ENCODE measurements around the gene MC3R. TPM values are rescaled to one million over a fixed set of nuclear protein-coding genes. Genes with fewer than 3 reads are reported as not detected.

The MC3R gene
- total and polyA plus RNA-seq, 3 donors from 2014 or later, result not detected

DNA sequence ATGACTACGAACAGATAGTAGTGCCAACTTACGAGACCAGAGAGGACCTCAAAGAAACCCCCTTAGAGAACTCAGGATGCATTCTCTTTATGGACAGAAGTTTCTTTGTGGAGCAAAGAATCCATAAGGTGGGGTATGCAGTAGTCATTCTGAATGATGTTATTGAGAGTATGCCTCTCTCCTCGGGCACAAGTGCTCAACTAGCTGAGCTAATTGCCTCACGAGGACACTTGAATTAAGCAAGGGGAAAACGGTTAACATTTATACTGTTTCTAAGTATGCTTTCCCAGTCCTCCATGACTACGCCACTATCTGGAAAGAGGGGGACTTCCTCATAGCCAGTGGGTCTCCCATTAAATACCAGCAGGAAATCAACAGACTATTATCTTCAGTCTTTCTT, 25.6 kb downstream of the MC3R start:
- no peak for DNase-seq
- H3K4me1 ChIP-seq, result no peaks in the 10 kb centered on the region
- no peaks in the 10 kb centered on the region for H3K36me3 ChIP-seq (ENCODE audit: low read depth, missing control alignments)
- H3K9me3 ChIP-seq, result no peaks in the 10 kb centered on the region
- TF ChIP-seq POLR2A (IDR thresholded peaks at IDR 0.05), result no peak
- TF ChIP-seq, protein P1, sequence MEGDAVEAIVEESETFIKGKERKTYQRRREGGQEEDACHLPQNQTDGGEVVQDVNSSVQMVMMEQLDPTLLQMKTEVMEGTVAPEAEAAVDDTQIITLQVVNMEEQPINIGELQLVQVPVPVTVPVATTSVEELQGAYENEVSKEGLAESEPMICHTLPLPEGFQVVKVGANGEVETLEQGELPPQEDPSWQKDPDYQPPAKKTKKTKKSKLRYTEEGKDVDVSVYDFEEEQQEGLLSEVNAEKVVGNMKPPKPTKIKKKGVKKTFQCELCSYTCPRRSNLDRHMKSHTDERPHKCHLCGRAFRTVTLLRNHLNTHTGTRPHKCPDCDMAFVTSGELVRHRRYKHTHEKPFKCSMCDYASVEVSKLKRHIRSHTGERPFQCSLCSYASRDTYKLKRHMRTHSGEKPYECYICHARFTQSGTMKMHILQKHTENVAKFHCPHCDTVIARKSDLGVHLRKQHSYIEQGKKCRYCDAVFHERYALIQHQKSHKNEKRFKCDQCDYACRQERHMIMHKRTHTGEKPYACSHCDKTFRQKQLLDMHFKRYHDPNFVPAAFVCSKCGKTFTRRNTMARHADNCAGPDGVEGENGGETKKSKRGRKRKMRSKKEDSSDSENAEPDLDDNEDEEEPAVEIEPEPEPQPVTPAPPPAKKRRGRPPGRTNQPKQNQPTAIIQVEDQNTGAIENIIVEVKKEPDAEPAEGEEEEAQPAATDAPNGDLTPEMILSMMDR (IDR thresholded peaks at IDR 0.05), result no peak
- no peaks in the 10 kb centered on the region for H3K27me3 ChIP-seq
- WGBS, 2 donors, result 81 to 92% methylated on average over 6 of the region's 6 CpGs
- no peak overlapping the region for H3K4me3 ChIP-seq
- no peak overlapping the region for H3K27ac ChIP-seq
- intact Hi-C loops (cut with DNase I; ENCODE audit: low total_unique reads), result no loop called here

- H3K4me3 ChIP-seq, result no peak overlapping the region
- H3K27ac ChIP-seq, result no peak overlapping the region
- DNase-seq, result no peak
- no peaks in the 10 kb centered on the region for H3K9me3 ChIP-seq
- 83% methylated on average over 2 of the region's 2 CpGs for WGBS, 2 donors
- H3K36me3 ChIP-seq (ENCODE audit: low read depth, missing control alignments), result no peaks in the 10 kb centered on the region
- TF ChIP-seq, protein P1 (IDR thresholded peaks at IDR 0.05), result no peak
- no peak for TF ChIP-seq POLR2A (IDR thresholded peaks at IDR 0.05)
- H3K27me3 ChIP-seq, result no peaks in the 10 kb centered on the region
- H3K4me1 ChIP-seq, result no peaks in the 10 kb centered on the region
- intact Hi-C loops (cut with DNase I; ENCODE audit: low total_unique reads), result no loop called here
These were observed 29.7 kb downstream of the MC3R start for GRCh38 chr20:56278196-56278595.

DNA sequence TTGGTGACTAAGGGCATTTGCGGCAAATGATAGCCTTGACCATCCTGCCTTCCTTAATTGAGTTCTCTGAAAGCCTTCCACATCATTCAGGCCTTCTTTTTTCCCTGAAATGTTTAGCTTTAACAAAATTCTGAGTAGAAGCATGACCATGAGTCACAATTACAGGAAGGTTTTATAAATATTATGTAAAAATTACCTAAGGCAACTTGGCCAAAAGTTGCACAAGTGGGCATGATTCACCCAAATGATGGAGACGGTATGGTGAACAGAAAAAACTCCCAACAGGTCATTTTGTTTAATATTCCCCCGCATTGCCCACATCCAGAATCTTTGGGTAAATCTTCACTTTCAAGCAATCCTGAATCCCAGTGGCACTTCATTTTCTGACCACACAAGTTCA, 37.0 kb downstream of the MC3R start:
- Histone ChIP-seq H3K4me3 (no peak overlapping the region), H3K4me1 (no peaks in the 10 kb centered on the region), H3K27ac (no peak overlapping the region), H3K36me3 (ENCODE audit: low read depth, missing control alignments) (no peaks in the 10 kb centered on the region), H3K9me3 (no peaks in the 10 kb centered on the region), H3K27me3 (no peaks in the 10 kb centered on the region)
- DNase-seq, result no peak
- intact Hi-C loops (cut with DNase I; ENCODE audit: low total_unique reads), result no loop called here
- 87 to 92% methylated on average over 3 of the region's 3 CpGs for WGBS, 2 donors
- no peak for TF ChIP-seq POLR2A (IDR thresholded peaks at IDR 0.05)
- TF ChIP-seq, protein P1 (IDR thresholded peaks at IDR 0.05), result no peak

DNA sequence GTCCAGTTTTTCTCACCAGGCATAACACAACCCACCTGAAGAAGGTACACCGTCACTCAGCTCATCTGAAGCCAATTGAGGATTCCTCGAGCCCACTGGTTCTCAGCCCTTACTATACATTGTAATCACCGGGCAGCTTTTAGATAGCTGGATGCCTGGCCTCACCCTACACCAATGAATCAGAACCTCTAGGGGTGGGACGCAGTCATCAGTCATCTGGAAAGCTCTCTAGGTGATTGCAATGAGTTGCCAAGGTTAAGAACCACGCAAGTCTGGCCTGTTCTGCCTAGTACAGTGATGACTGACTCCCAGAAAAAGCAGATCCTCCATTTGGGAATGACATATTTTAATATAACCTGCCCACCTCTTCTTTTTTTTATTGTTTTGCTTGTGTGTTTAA, 41.1 kb downstream of the MC3R start:
- WGBS, 2 donors, result 85 to 90% methylated on average over 5 of the region's 5 CpGs
- no peak overlapping the region for H3K27ac ChIP-seq

GRCh38 chr20:56299362-56299761, 50.8 kb downstream of the MC3R start:
- H3K27ac ChIP-seq, result no peak overlapping the region
- no peak overlapping the region for H3K4me3 ChIP-seq
- 65 to 67% methylated on average over 1 of the region's 1 CpG for WGBS, 2 donors
- TF ChIP-seq POLR2A (IDR thresholded peaks at IDR 0.05), result no peak
- TF ChIP-seq, protein P1 (IDR thresholded peaks at IDR 0.05), result no peak
- no peaks in the 10 kb centered on the region for H3K27me3 ChIP-seq
- H3K36me3 ChIP-seq (ENCODE audit: low read depth, missing control alignments), result no peaks in the 10 kb centered on the region
- no peaks in the 10 kb centered on the region for H3K9me3 ChIP-seq
- intact Hi-C loops (cut with DNase I; ENCODE audit: low total_unique reads), result no loop called here
- H3K4me1 ChIP-seq, result no peaks in the 10 kb centered on the region
- peak; percentile 60 for DNase-seq

More for the DNA sequence above, 41.1 kb downstream of the MC3R start:
- TF ChIP-seq POLR2A (IDR thresholded peaks at IDR 0.05), result no peak
- TF ChIP-seq, protein P1 (IDR thresholded peaks at IDR 0.05), result no peak
- no peak overlapping the region for H3K4me3 ChIP-seq
- no peaks in the 10 kb centered on the region for H3K9me3 ChIP-seq
- H3K27me3 ChIP-seq, result no peaks in the 10 kb centered on the region
- H3K4me1 ChIP-seq, result no peaks in the 10 kb centered on the region
- no peak for DNase-seq
- H3K36me3 ChIP-seq (ENCODE audit: low read depth, missing control alignments), result no peaks in the 10 kb centered on the region
- intact Hi-C loops (cut with DNase I; ENCODE audit: low total_unique reads), result no loop called here
